ENCODE data around the gene GPRIN1. TPM values are rescaled to one million over a fixed set of nuclear protein-coding genes. Genes with fewer than 3 reads are reported as not detected.

GPRIN1 gene
- total and polyA plus RNA-seq, 4 donors: 0.23 to 0.50 (median 0.30) TPM; not detected in 1

- Histone ChIP-seq H3K36me3 (ENCODE audit: control insufficient read depth in 4 of 4, insufficient read depth in 3 of 4, low read depth in 1 of 4, low read length in 3 of 4) (peaks cover 0 to 12% (median 1%) of the 10 kb centered on the region in 4 donors), H3K9ac (ENCODE audit: low read depth in 1 of 2, low read length in 2 of 2) (no peak overlapping the region), H3K27ac (ENCODE audit: low read depth in 1 of 2, low read length in 2 of 2) (no peak overlapping the region), H3K4me3 (ENCODE audit: low read depth in 1 of 3, low read length in 3 of 3) (no peak overlapping the region), H3K27me3 (ENCODE audit: control insufficient read depth in 4 of 4, insufficient read depth in 4 of 4, low read length in 3 of 4) (no peaks in the 10 kb centered on the region), H3K4me1 (ENCODE audit: control insufficient read depth in 4 of 4, insufficient read depth in 4 of 4, low read length in 3 of 4) (peaks cover 5 to 18% (median 14%) of the 10 kb centered on the region in 4 donors), H3K9me3 (ENCODE audit: control insufficient read depth in 4 of 4, low read length in 3 of 4) (no peaks in the 10 kb centered on the region)
- DNase-seq (ENCODE audit: low spot score): no peak
- TF ChIP-seq CTCF (IDR thresholded peaks at IDR 0.05; ENCODE audit: low read depth, low read length, missing input control) (no peak), ATF3 (IDR thresholded peaks at IDR 0.05) (no peak), TAF1 (conservative IDR thresholded peaks at IDR 0.05) (no peak), ZBTB33 (IDR thresholded peaks at IDR 0.05) (no peak), HNF4A (conservative IDR thresholded peaks at IDR 0.05) (no peak), YY1 (IDR thresholded peaks at IDR 0.05) (no peak), HNF4G (IDR thresholded peaks at IDR 0.05) (no peak), FOXA2 (IDR thresholded peaks at IDR 0.05) (no peak), JUND (IDR thresholded peaks at IDR 0.05) (no peak), RXRA (IDR thresholded peaks at IDR 0.05) (no peak), REST (IDR thresholded peaks at IDR 0.05) (no peak), RAD21 (IDR thresholded peaks at IDR 0.05) (no peak), MAX (IDR thresholded peaks at IDR 0.05) (no peak), NR2F2 (IDR thresholded peaks at IDR 0.05) (no peak)
- 79% methylated on average over 8 of the region's 8 CpGs for WGBS
These were observed 40.5 kb upstream of the GPRIN1 start for GRCh38 chr5:176650354-176650884.

Data from liver (tissue), 9 donors.